NCI-H128 (cell line): ENCODE measurements around the gene AFF3.
"Not testable (repeated sequence)": the region's sequence is repeated elsewhere in the genome, so short reads cannot be mapped to it uniquely, and the experiment has no call there.

Source experiments
- DNase-seq: peaks from one replicate; lab custom pipeline; 2025; ENCODE audit not compliant: unreplicated experiment; lab: John Stamatoyannopoulos, UW

AFF3 gene

DNA sequence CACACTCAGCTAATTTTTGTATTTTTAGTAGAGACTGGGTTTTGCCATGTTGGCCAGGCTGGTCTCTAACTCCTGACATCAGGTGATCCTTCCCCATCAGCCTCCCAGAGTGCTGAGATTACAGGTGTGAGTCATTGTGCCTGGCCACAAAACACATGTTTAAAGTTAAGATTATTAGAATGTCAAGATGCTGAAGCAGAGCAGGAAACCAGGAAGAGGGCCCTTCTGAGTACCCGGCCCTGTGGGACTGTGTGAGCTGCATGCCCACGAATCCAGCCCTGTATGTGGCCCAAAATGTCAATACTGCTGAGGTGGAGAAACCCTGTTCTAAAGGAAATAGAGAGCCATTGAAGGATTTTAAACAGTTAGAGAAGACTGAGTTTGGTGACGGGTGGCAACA, 621.6 kb downstream of the AFF3 start:
- DNase-seq = no peak

- no peak for DNase-seq
These were observed 622.2 kb downstream of the AFF3 start for GRCh38 chr2:99520195-99520594.

GRCh38 chr2:99514357-99514756, 628.0 kb downstream of the AFF3 start:
- DNase-seq = no peak

- DNase-seq = no peak
These were observed 630.2 kb downstream of the AFF3 start for GRCh38 chr2:99512181-99512591.

DNA sequence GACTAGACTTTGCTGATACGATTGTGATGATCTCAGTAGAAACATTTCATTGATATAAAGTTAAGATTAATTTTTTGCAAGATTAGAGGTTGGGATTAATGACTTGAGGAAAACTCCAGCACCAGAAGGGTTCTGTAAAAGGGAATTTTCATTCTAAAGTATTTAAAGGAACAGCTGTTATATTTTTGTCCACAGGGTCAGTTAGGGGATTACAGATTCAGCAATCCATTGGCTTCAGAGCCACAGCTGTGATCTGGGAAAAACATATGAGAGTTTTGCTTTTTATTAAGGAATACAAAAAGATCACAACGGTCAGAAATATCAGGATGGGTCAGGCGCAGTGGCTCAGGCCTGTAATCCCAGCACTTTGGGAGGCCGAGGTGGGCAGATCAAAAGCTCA, 633.0 kb downstream of the AFF3 start:
- DNase-seq = no peak

GRCh38 chr2:99507937-99508818, 634.2 kb downstream of the AFF3 start:
- peak; percentile 87 for DNase-seq

GRCh38 chr2:99504844-99505584, 637.4 kb downstream of the AFF3 start:
- no peak for DNase-seq

- DNase-seq = not testable (repeated sequence)
These were observed 638.6 kb downstream of the AFF3 start for GRCh38 chr2:99503662-99504416.

GRCh38 chr2:99496021-99496420, 646.4 kb downstream of the AFF3 start:
- DNase-seq = no peak
